ENCODE results near the gene PCDH1.

DNA sequence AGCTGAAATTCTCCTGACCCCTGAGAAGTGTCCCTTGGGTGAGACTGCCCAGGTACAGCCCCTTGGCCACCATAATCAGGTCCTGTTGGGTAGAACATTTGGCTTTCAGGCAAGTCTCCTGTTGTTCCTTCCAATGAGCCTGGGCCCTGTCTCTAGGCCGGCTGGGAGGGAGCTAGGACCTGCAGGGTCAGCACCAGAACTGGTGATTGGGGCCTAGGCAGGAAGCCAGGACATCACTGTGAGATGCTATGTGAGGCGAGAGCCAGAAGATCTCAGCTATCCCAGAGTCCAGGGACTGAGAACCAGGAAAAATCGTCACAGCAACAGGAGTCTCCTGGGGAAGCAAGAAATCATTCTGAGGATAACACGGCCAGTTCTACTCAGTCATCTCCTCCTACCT is 51.5 kb downstream of the PCDH1 start:
- TF ChIP-seq, protein P1, sequence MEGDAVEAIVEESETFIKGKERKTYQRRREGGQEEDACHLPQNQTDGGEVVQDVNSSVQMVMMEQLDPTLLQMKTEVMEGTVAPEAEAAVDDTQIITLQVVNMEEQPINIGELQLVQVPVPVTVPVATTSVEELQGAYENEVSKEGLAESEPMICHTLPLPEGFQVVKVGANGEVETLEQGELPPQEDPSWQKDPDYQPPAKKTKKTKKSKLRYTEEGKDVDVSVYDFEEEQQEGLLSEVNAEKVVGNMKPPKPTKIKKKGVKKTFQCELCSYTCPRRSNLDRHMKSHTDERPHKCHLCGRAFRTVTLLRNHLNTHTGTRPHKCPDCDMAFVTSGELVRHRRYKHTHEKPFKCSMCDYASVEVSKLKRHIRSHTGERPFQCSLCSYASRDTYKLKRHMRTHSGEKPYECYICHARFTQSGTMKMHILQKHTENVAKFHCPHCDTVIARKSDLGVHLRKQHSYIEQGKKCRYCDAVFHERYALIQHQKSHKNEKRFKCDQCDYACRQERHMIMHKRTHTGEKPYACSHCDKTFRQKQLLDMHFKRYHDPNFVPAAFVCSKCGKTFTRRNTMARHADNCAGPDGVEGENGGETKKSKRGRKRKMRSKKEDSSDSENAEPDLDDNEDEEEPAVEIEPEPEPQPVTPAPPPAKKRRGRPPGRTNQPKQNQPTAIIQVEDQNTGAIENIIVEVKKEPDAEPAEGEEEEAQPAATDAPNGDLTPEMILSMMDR (IDR thresholded peaks at IDR 0.05; ENCODE audit: insufficient read depth, low read depth, low read length) = no peak
- TF ChIP-seq EZH2 (IDR thresholded peaks at IDR 0.05; ENCODE audit: insufficient read depth, low read length) = no peak

All from astrocyte (in vitro differentiated cells and primary cell).